Measurements from ENCODE around the gene KDM6B.

The KDM6B gene

GRCh38 chr17:7882068-7882467 is 48.1 kb downstream of the KDM6B start:
- no peak for DNase-seq

GRCh38 chr17:7882629-7883028 is 48.6 kb downstream of the KDM6B start:
- no peak for DNase-seq

All from kidney glomerular epithelial cell (primary cell).